Ectodermal cell (in vitro differentiated cells): ENCODE data around the gene RPTOR.

Experiments
- H3K27ac ChIP-seq: 2 replicates; pipeline ENCODE4 v1.7.0; 2013; ENCODE audit warnings: mild to moderate bottlenecking, low read depth, low read length; ENCODE audit not compliant: insufficient read depth, poor library complexity, severe bottlenecking
- H3K27me3 ChIP-seq: 2 replicates; pipeline ENCODE4 v1.7.0; 2013; ENCODE audit warnings: mild to moderate bottlenecking, low read length; ENCODE audit not compliant: insufficient read depth, control insufficient read depth, poor library complexity, severe bottlenecking
- H3K36me3 ChIP-seq: one replicate; pipeline ENCODE4 v1.7.0; 2013; ENCODE audit warnings: low read length; ENCODE audit not compliant: control insufficient read depth, insufficient read depth
- H3K4me1 ChIP-seq: one replicate; pipeline ENCODE4 v1.7.0; 2013; ENCODE audit warnings: low read length; ENCODE audit not compliant: control insufficient read depth, insufficient read depth
- H3K4me3 ChIP-seq: 2 replicates; pipeline ENCODE4 v1.7.0; 2013; ENCODE audit warnings: low read depth, low read length, control low read depth; ENCODE audit not compliant: insufficient read depth
- H3K9me3 ChIP-seq: 2 replicates; pipeline ENCODE4 v1.7.0; 2013; ENCODE audit warnings: mild to moderate bottlenecking, low read length, moderate library complexity; ENCODE audit not compliant: control insufficient read depth
- WGBS, 2 experiments: methylation state at CpG; one replicate each; pipeline ENCODE4 v1.1.7; 2013; ENCODE audit warnings: missing lambda C conversion rate in 2 of 2; 5-methylcytosine and 5-hydroxymethylcytosine counted together

RPTOR gene

DNA sequence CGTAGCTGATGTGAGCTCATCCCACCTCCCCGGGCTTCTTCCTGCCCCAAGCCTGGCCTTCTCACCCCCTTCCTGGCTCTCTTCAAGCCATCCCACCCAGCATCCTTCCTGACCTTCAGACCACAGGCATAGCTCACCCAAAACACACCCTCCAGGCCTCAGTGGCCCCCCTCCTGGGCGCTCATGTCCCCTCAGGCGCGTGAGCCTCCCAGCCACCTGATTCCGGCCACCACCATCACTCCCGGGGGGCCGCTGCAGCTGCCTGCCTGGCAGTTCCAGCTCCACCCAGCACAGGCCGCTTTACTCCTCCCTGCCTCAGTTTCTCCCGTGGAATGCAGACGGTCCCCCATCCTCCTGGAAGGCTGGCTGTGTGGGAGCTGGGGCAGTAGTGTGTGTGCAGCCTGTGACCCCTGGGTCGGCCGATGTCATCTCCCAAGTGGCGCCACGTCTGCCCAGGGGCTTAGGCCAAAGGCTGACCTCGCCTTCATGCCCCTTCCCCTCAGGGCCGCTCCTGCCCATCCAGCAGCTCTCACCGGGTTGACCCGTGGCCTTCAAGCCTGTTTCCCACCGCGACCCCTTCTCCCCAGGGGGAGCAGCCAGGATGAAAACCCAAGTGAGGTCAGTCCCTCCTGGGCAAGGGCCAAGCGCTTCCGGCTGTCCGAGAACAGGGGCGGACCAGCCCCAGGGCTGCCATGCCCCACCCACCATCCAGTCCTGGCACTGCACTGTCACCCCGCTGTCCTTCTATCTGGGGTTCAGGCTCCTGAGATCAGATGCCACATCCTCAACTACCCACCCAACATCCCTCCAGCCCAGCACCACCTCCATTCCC is 435.1 kb downstream of the RPTOR start:
- 89 to 90% methylated on average over 26 of the region's 26 CpGs for WGBS, 2 experiments
- Histone ChIP-seq H3K36me3 (no peaks in the 10 kb centered on the region), H3K4me1 (no peaks in the 10 kb centered on the region), H3K27me3 (peaks cover 14% of the 10 kb centered on the region), H3K9me3 (no peaks in the 10 kb centered on the region), H3K4me3 (no peak overlapping the region), H3K27ac (no peak overlapping the region)

DNA sequence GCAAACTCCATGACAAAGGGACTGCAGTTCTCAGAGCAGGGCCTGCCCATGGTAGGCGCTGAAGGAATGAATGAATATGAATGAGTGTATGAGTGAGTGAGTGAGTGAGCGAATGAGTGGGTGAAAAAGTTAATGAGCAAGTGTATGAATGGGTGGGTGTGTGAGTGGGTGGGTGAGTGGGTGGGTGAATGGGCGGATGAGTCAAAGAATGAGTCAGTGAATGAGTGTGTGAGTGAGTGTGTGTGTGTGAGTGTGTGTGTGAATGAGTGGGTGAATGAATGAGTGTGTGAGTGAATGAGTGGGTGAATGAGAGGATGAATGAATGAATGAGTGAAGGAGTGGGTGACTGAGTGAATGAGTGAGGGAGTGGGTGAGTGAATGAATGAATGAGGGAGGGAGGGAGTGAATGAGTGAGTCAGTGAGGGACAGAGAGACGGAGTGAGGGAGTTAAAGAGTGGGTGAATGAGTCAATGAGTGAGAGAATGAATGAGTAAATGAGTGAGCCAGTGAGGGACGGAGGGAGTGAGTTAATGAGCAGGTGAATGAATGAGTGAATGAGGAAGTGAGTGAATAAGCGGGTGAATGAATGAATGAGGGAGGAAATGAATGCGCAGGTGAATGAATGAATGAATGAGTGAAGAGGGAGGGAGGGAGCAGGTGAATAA is 435.9 kb downstream of the RPTOR start:
- H3K27me3 ChIP-seq = peaks cover 14% of the 10 kb centered on the region
- no peak overlapping the region for H3K27ac ChIP-seq
- no peaks in the 10 kb centered on the region for H3K9me3 ChIP-seq
- H3K4me3 ChIP-seq = peak overlapping the region; percentile 20
- H3K4me1 ChIP-seq = no peaks in the 10 kb centered on the region
- H3K36me3 ChIP-seq = no peaks in the 10 kb centered on the region
- WGBS, 2 experiments = 68 to 70% methylated on average over 7 of the region's 7 CpGs

DNA sequence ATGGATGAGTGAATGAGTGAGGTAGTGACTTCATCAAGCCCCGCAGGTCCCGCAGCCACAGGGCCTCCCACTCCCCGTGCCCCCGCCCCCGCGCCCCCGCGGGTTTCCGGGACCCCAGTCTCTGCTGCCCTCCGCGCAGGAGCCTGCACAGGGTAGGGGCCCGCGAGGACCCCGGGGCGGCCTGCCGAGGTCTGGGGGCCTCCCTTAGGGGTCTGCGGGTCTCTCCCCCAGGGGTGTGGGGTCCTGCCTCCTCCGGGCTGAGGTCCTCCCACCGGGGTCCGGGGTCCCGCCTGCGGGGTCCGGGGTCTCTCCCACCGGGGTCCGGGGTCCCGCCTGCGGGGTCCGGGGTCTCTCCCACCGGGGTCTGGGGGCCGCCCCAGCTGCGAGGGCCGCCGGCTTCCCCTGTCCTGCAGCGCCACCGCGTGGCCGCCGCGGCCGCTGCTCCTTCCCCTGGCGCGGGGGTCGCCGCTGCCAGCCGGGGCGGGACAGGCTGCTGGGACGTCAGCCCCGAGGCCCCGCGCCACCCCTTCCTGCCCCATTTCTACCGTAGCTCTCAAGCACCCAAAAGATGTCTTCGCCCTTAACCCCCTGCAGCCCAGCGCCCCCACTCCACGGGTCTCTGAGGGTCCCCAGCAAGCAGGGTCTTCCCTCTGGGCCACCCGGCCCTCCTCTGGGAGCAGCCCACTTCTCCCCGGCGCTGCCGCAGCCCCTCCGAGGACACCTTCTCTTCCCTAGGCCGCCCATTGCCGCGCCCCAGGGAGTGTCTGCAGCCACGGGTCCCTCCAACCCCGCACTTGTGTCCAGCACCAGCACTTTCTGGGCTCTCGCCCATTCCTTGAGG is 436.6 kb downstream of the RPTOR start:
- no peaks in the 10 kb centered on the region for H3K9me3 ChIP-seq
- no peaks in the 10 kb centered on the region for H3K4me1 ChIP-seq
- no peak overlapping the region for H3K27ac ChIP-seq
- peaks cover 14% of the 10 kb centered on the region for H3K27me3 ChIP-seq
- H3K4me3 ChIP-seq = peak overlapping the region; percentile 20
- no peaks in the 10 kb centered on the region for H3K36me3 ChIP-seq
- WGBS, 2 experiments = 11% methylated on average over 65 of the region's 65 CpGs

DNA sequence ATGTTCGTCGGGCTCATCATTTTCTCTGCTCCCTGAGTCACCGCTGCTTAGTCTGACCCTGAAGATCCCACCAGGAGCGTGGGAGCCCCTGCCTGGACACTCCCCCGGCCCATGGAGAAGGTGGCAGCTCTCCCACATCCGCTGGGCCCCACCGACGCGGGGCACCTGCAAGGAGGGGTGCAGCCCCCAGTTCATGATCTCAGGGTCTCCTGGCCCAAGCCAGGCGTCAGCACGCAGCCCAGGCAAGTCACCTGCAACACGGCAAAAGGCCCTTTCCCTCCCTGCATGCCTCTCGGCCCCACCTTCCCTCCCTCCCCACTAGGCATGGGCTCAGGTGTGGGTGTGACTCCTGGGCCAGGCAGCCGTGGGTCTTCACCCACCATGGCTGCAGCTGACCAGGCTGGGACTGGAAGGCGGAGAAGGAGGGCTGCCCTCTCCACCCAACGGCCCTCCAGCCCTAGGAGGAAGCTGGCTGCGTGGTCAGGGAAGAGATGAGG is 437.3 kb downstream of the RPTOR start:
- Histone ChIP-seq H3K9me3 (no peaks in the 10 kb centered on the region), H3K27ac (no peak overlapping the region), H3K4me1 (no peaks in the 10 kb centered on the region), H3K4me3 (no peak overlapping the region), H3K27me3 (peaks cover 14% of the 10 kb centered on the region), H3K36me3 (no peaks in the 10 kb centered on the region)
- 88 to 91% methylated on average over 17 of the region's 17 CpGs for WGBS, 2 experiments

DNA sequence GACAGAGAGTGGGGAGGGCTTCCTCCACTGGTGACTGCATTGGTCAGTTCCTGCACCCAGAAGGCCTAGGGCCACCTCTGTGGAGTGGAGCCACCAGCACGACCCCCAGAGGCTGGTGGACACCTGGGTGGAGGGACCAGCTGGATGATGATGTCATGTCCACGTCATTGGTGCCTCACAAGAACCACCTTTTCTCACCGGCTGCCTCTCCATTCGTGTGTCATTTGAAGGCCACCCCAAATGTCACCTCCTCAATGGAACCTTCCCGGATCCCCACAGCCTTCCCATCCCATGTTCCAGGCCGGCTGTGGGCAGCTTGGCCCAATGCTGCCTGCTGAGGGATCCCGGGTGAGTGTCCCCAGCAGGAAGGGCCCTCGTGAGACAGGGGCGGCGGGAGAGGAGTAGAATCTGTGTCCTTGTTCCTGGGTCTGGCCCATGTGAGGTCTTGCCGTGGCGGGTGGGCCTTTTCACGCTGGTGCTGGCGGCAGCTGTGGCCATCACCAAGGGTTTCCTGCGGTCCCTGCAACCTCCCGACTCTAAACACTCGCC is 437.9 kb downstream of the RPTOR start:
- Histone ChIP-seq H3K9me3 (no peaks in the 10 kb centered on the region), H3K27me3 (peaks cover 14% of the 10 kb centered on the region), H3K36me3 (no peaks in the 10 kb centered on the region), H3K4me3 (no peak overlapping the region), H3K4me1 (no peaks in the 10 kb centered on the region), H3K27ac (no peak overlapping the region)
- WGBS, 2 experiments = 90 to 91% methylated on average over 17 of the region's 17 CpGs

DNA sequence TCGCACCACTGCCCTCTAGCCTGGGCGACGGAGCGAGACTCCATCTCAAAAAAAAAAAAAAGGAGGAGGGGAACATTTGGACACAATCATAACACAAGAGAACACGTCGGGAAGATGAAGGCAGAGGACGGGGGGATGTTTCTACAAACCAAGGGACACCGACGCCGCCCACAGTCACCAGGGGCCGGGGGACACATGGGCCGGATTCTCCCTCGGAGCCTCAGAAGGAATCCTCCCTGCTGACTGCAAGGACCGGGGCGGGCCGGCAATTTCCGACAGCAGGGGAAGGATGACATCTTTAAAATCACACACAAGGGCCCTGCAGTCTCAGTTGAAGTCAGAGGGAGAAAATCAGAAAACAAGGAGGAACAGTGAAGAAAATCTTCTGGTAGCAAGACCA is 438.9 kb downstream of the RPTOR start:
- WGBS, 2 experiments = 90 to 91% methylated on average over 17 of the region's 17 CpGs
- Histone ChIP-seq H3K36me3 (no peaks in the 10 kb centered on the region), H3K27me3 (peaks cover 14% of the 10 kb centered on the region), H3K4me1 (peaks cover 6% of the 10 kb centered on the region), H3K27ac (no peak overlapping the region), H3K9me3 (no peaks in the 10 kb centered on the region), H3K4me3 (no peak overlapping the region)

DNA sequence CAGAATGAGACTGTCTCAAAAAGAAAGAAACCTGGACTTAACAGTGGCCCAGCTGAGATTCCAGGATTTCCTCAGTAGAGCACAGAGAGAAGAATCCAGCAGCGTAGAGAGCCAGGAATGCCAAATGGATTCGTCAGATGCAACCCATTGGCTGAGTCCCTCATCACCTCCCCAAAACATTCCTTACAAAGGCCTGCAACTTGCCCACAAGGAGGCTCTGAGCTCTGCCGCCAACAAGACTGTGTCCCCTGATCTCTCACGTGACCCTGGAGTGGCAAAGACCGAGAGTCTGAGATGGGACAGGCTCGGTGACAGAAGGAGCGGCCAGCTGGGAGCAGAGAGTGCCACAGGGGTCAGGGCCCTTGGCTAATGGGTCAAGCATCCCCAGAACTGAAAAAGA is 440.1 kb downstream of the RPTOR start:
- no peaks in the 10 kb centered on the region for H3K36me3 ChIP-seq
- H3K9me3 ChIP-seq = no peaks in the 10 kb centered on the region
- peaks cover 24% of the 10 kb centered on the region for H3K27me3 ChIP-seq
- WGBS, 2 experiments = 46 to 48% methylated on average over 7 of the region's 7 CpGs
- H3K4me1 ChIP-seq = peaks cover 6% of the 10 kb centered on the region
- no peak overlapping the region for H3K27ac ChIP-seq
- no peak overlapping the region for H3K4me3 ChIP-seq

DNA sequence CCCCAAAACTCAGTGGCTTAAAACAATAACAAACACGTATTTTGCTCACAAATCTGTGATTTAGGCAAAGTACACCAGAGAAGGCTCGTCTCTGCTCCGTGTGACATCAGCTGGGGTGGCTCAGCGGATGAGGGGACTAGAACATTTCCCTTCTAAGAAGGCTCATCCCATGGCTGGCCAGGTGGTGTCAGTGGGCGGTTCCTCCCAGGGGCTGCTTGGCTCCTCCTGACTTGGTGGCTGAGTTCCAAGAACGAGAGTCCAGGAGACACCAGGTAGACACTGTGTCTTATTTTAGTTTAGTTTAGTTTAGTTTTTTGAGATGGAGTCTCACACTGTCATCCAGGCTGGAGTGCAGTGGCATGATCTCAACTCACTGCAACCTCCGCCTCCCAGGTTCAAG is 441.4 kb downstream of the RPTOR start:
- Histone ChIP-seq H3K9me3 (no peaks in the 10 kb centered on the region), H3K27ac (no peak overlapping the region), H3K4me1 (peaks cover 6% of the 10 kb centered on the region), H3K36me3 (no peaks in the 10 kb centered on the region), H3K4me3 (no peak overlapping the region), H3K27me3 (peaks cover 33% of the 10 kb centered on the region)
- WGBS, 2 experiments = 90 to 92% methylated on average over 7 of the region's 7 CpGs

DNA sequence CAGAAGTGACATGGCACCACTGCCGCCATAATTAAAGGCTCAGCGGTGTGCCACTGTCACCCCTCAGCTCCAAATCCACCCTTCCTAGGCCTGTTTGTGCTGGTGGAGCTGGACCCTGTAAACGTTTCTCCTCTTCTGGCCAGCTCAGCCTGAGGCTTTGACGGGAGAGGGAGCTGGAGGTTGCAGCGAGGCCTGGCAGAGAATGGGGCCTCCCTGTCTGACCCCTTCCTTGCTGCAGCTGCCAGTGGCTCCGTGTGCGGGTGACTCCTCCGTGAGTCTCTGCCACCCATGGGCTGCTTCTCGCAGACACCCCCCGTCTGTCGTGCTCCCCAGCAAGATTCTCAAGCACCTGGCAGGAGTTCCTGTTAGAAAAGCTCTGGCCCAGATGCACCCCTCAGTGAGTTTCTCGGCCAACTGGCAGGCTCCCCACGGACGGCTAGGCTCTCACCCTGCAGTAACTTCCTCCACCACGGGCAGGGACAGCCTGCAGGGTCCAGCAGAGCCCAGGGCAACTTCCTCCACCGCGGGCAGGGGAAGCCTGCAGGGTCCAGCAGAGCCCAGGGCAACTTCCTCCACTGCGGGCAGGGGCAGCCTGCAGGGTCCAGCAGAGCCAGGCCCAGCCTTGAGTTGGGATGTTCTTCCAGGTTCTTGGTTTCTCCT is 442.3 kb downstream of the RPTOR start:
- H3K27ac ChIP-seq = no peak overlapping the region
- no peak overlapping the region for H3K4me3 ChIP-seq
- peaks cover 6% of the 10 kb centered on the region for H3K4me1 ChIP-seq
- H3K9me3 ChIP-seq = no peaks in the 10 kb centered on the region
- H3K36me3 ChIP-seq = no peaks in the 10 kb centered on the region
- WGBS, 2 experiments = 90 to 91% methylated on average over 18 of the region's 18 CpGs
- peaks cover 26% of the 10 kb centered on the region for H3K27me3 ChIP-seq
